Endothelial cell of umbilical vein (primary cell): ENCODE data around the gene AKT1. TPM values are rescaled to one million over a fixed set of nuclear protein-coding genes. Genes with fewer than 3 reads are reported as not detected.

Experiments
- BruUV-seq: library from RNA; stranded (reverse); fragments of 400-500 nt; replicated peaks from 2 replicates; lab custom pipeline; 2021; lab: Mats Ljungman, UMichigan
- CTCF ChIA-PET: fragments of 300-600, 350-600 bp; sonication (Branson Sonifier 250); formaldehyde crosslinking; loops from one replicate; lab custom pipeline; 2021; ENCODE audit warnings: antibody characterized with exemption, inconsistent platforms; lab: Charles Lee
- POLR2A ChIA-PET: fragments of 300-600, 350-600 bp; sonication (Branson Sonifier 250); formaldehyde crosslinking; loops from one replicate; lab custom pipeline; 2021; ENCODE audit warnings: antibody characterized with exemption, inconsistent platforms; lab: Charles Lee
- DNase-seq: peaks from one replicate; pipeline ENCODE4 v3.0.0-alpha.2; 2011; ENCODE audit warnings: low read depth, low spot score
- FAIRE-seq: peaks from 2 replicates; lab custom pipeline; 2011; peaks lifted over from hg19 to GRCh38; lab: Jason Lieb, UNC
- H2AFZ ChIP-seq: 2 replicates; pipeline ENCODE4 v1.6.0; 2012; ENCODE audit warnings: low read depth, low read length, control low read depth, inconsistent platforms
- H3K27ac ChIP-seq: 2 replicates; pipeline ENCODE4 v1.5.1; 2011; ENCODE audit warnings: low read depth, mild to moderate bottlenecking, control low read depth, low read length, moderate library complexity; ENCODE audit not compliant: insufficient read depth
- H3K27me3 ChIP-seq, 2 experiments: 2 replicates each; pipeline versions ENCODE4 v1.6.0 to v1.6.1; 2011; ENCODE audit warnings: low read length in 2 of 2, mixed read lengths in 1 of 2; ENCODE audit not compliant: control insufficient read depth in 2 of 2, insufficient read depth in 2 of 2
- H3K36me3 ChIP-seq, 2 experiments: 2 replicates in 1 of 2; 3 replicates in 1 of 2; pipeline ENCODE4 v1.5.1; 2011; ENCODE audit warnings: low read length in 2 of 2, mild to moderate bottlenecking in 1 of 2, moderate library complexity in 1 of 2; ENCODE audit not compliant: control insufficient read depth in 2 of 2, insufficient read depth in 2 of 2; ENCODE audit errors: extremely low read depth in 1 of 2
- H3K4me1 ChIP-seq: 3 replicates; pipeline ENCODE4 v1.5.1; 2011; ENCODE audit warnings: mild to moderate bottlenecking, low read length; ENCODE audit not compliant: control insufficient read depth, insufficient read depth; ENCODE audit errors: extremely low read depth
- H3K4me2 ChIP-seq: 2 replicates; pipeline ENCODE4 v1.6.1; 2011; ENCODE audit warnings: low read length, control low read depth, mixed read lengths; ENCODE audit not compliant: insufficient read depth
- H3K4me3 ChIP-seq, 3 experiments: fragments of 200-600 bp in 1 of 3; sonication (generic), shearing (Covaris generic) in 1 of 3; replicated peaks in 1 of 3; 2 replicates each; pipeline ENCODE4 v1.5.1; 2011 to 2016; ENCODE audit warnings: control low read depth in 3 of 3, low read length in 3 of 3, mild to moderate bottlenecking in 2 of 3, inconsistent platforms in 1 of 3, low read depth in 1 of 3, moderate library complexity in 1 of 3; ENCODE audit not compliant: insufficient read depth in 1 of 3
- H3K79me2 ChIP-seq: 2 replicates; pipeline ENCODE4 v1.6.0; 2012; ENCODE audit warnings: low read length, inconsistent platforms; ENCODE audit not compliant: control insufficient read depth, insufficient read depth
- H3K9ac ChIP-seq: replicated peaks from 2 replicates; pipeline ENCODE3; 2011; ENCODE audit warnings: low read length, control low read depth; ENCODE audit not compliant: insufficient read depth; ENCODE audit errors: extremely low read depth
- H3K9me1 ChIP-seq: replicated peaks from 3 replicates; pipeline ENCODE4 v1.6.0; 2011; ENCODE audit warnings: mild to moderate bottlenecking, low read length; ENCODE audit not compliant: control insufficient read depth, insufficient read depth; ENCODE audit errors: extremely low read depth
- H3K9me3 ChIP-seq: replicated peaks from 2 replicates; pipeline ENCODE4 v1.5.1; 2012; ENCODE audit warnings: low read length, inconsistent platforms; ENCODE audit not compliant: control insufficient read depth, insufficient read depth
- H4K20me1 ChIP-seq: replicated peaks from 2 replicates; pipeline ENCODE3; 2011; ENCODE audit warnings: mild to moderate bottlenecking, low read length; ENCODE audit not compliant: control insufficient read depth, insufficient read depth; ENCODE audit errors: extremely low read depth
- EZH2 ChIP-seq: IDR thresholded peaks from 2 replicates; pipeline ENCODE4 v1.6.1; 2012; ENCODE audit warnings: borderline replicate concordance, low read depth, mild to moderate bottlenecking, moderate library complexity, low read length, inconsistent platforms; ENCODE audit not compliant: severe bottlenecking
- FOS ChIP-seq: IDR thresholded peaks from 2 replicates; pipeline ENCODE4 v1.6.1; 2011; ENCODE audit warnings: mild to moderate bottlenecking, low read length, moderate library complexity, borderline replicate concordance; ENCODE audit not compliant: insufficient read depth
- GATA2 ChIP-seq: IDR thresholded peaks from 2 replicates; pipeline ENCODE4 v1.7.0; 2011; ENCODE audit warnings: low read depth, mild to moderate bottlenecking, moderate library complexity, mixed read lengths, low read length; ENCODE audit not compliant: insufficient read length, insufficient read depth
- JUN ChIP-seq: IDR thresholded peaks from 2 replicates; pipeline ENCODE4 v1.6.1; 2011; ENCODE audit warnings: borderline replicate concordance, low read depth; ENCODE audit not compliant: insufficient read length, insufficient read depth
- MYC ChIP-seq: IDR thresholded peaks from one replicate; pipeline ENCODE4 v1.6.1; 2011; ENCODE audit warnings: mild to moderate bottlenecking, low read depth, low read length
- POLR2A ChIP-seq: IDR thresholded peaks from 2 replicates; pipeline ENCODE4 v1.6.1; 2012; ENCODE audit warnings: low read depth, mild to moderate bottlenecking, control low read depth, low read length
- POLR2AphosphoS5 ChIP-seq: IDR thresholded peaks from 2 replicates; pipeline ENCODE4 v1.6.1; 2012; ENCODE audit warnings: low read depth, mild to moderate bottlenecking, control low read depth, low read length, moderate library complexity; ENCODE audit not compliant: insufficient read depth
- dilution Hi-C: fragments of 300-500 bp; cut with MboI; formaldehyde crosslinking; loops from one replicate; pipeline ENCODE4 v1.15.0; 2019; ENCODE audit warnings: low sequenced_read_pairs; ENCODE audit not compliant: extremely low pct_ligation_motif_present
- intact Hi-C: fragments of 100-400 bp; cut with micrococcal nuclease; formaldehyde crosslinking; loops from one replicate; pipeline ENCODE4 v1.10.0; 2022
- polyA plus RNA-seq, 4 experiments: library from polyadenylated mRNA; depleted of rRNA in 3 of 4; stranded (reverse) in 3 of 4; unstranded in 1 of 4; fragments of >200 nt; gene quantifications; 2 replicates each; pipeline versions ENCODE4 v1.2.1 to v1.2.3, GENCODE V29; 2011 to 2012; ENCODE audit warnings: missing spikeins in 1 of 4
- total RNA-seq: library from RNA; stranded (reverse); gene quantifications from 2 replicates; pipeline ENCODE4 v1.2.3, GENCODE V29; 2021
- TF ChIP-seq, protein P1 (sequence below), 2 donors: IDR thresholded peaks; 1 replicate in 1 of 2; 2 replicates in 1 of 2; pipeline ENCODE4 v1.5.1; 2011; ENCODE audit warnings: low read length in 2 of 2, mild to moderate bottlenecking in 2 of 2, moderate library complexity in 2 of 2, control low read depth in 1 of 2, inconsistent platforms in 1 of 2, low read depth in 1 of 2; ENCODE audit not compliant: insufficient read depth in 1 of 2; ENCODE audit errors: extremely low read depth in 1 of 2
- TF ChIP-seq, protein P2 (sequence below): IDR thresholded peaks from 2 replicates; pipeline ENCODE4 v1.6.1; 2011; ENCODE audit not compliant: insufficient read depth, insufficient read length

The AKT1 gene
- total and polyA plus RNA-seq, 2 donors (not counting 3 experiments of a cell fraction or from before 2014, with no cell fraction given): 177 to 191 TPM

DNA sequence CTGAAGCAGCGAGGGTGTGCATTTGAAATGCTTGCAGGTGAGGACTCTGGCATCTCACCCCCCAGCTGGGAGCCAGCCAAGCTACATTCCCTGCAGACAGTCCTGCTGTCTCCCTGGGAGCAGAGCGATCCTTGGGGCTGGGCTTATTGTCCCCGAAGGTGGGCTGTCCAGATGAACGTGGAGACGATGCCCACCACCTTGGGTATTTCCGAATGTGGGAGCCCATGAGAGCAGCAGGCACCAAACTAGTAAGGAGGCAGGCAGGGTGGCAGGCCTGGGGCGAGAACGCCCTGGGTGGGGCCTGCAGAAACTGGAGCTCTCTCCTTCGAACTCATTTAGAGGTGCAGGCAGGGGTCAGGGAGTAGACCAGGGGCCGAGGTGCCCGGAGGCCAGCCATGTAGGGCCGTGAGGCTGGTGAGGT lies 23.8 kb upstream of the AKT1 start:
- Histone ChIP-seq H2AFZ (no peak overlapping the region), H3K4me1 (peaks cover 15% of the 10 kb centered on the region), H3K79me2 (no peaks in the 10 kb centered on the region), H3K4me2 (no peak overlapping the region), H3K4me3 (no peak overlapping the region), H3K9me3 (no peaks in the 10 kb centered on the region), H3K36me3 (no peaks in the 10 kb centered on the region), H4K20me1 (no peaks in the 10 kb centered on the region), H3K9me1 (no peaks in the 10 kb centered on the region), H3K27me3 (no peaks in the 10 kb centered on the region), H3K9ac (no peak overlapping the region), H3K27ac (no peak overlapping the region)
- DNase-seq (no peak), FAIRE-seq (no peak)
- POLR2A ChIA-PET: no interaction called here
- no TSS peak for BruUV-seq
- dilution Hi-C loops (no loop called here), intact Hi-C loops (no loop called here)
- TF ChIP-seq, protein P1, sequence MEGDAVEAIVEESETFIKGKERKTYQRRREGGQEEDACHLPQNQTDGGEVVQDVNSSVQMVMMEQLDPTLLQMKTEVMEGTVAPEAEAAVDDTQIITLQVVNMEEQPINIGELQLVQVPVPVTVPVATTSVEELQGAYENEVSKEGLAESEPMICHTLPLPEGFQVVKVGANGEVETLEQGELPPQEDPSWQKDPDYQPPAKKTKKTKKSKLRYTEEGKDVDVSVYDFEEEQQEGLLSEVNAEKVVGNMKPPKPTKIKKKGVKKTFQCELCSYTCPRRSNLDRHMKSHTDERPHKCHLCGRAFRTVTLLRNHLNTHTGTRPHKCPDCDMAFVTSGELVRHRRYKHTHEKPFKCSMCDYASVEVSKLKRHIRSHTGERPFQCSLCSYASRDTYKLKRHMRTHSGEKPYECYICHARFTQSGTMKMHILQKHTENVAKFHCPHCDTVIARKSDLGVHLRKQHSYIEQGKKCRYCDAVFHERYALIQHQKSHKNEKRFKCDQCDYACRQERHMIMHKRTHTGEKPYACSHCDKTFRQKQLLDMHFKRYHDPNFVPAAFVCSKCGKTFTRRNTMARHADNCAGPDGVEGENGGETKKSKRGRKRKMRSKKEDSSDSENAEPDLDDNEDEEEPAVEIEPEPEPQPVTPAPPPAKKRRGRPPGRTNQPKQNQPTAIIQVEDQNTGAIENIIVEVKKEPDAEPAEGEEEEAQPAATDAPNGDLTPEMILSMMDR (IDR thresholded peaks at IDR 0.05; ENCODE audit: extremely low read depth in 1 of 2, insufficient read depth in 1 of 2, low read depth in 1 of 2, low read length in 2 of 2): no peak
- TF ChIP-seq POLR2A (no peak), POLR2AphosphoS5 (no peak), EZH2 (no peak), MYC (no peak), JUN (no peak), FOS (no peak), GATA2 (no peak)
- TF ChIP-seq, protein P2, sequence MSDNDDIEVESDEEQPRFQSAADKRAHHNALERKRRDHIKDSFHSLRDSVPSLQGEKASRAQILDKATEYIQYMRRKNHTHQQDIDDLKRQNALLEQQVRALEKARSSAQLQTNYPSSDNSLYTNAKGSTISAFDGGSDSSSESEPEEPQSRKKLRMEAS: no peak
- CTCF ChIA-PET: interaction anchor here (5.0 kb wide), 1 partner anchor 50 kb away, joined by 67 read pairs; no protein-coding TSS in a partner anchor
